Astrocyte of the spinal cord (primary cell): ENCODE measurements around the gene TBCD.

Experiments
- DNase-seq: peaks from one replicate; pipeline ENCODE4 v3.0.0; 2011; ENCODE audit warnings: low read depth, low spot score
- H3K4me3 ChIP-seq: 2 replicates; pipeline ENCODE4 v1.5.1; 2011; ENCODE audit warnings: low read depth, mild to moderate bottlenecking, low read length, moderate library complexity
- CTCF ChIP-seq: IDR thresholded peaks from 2 replicates; pipeline ENCODE4 v1.5.1; 2012; ENCODE audit warnings: low read depth, mild to moderate bottlenecking, low read length, inconsistent platforms
- in situ Hi-C: cut with HindIII; loops from 2 replicates; pipeline ENCODE4 v1.10.0; 2017; ENCODE audit warnings: low sequenced_read_pairs

The TBCD gene

GRCh38 chr17:82972836-82973372, 221.0 kb downstream of the TBCD start:
- no peak for DNase-seq
- no peak for TF ChIP-seq CTCF
- no peak overlapping the region for H3K4me3 ChIP-seq
- in situ Hi-C loops = no loop called here

DNA sequence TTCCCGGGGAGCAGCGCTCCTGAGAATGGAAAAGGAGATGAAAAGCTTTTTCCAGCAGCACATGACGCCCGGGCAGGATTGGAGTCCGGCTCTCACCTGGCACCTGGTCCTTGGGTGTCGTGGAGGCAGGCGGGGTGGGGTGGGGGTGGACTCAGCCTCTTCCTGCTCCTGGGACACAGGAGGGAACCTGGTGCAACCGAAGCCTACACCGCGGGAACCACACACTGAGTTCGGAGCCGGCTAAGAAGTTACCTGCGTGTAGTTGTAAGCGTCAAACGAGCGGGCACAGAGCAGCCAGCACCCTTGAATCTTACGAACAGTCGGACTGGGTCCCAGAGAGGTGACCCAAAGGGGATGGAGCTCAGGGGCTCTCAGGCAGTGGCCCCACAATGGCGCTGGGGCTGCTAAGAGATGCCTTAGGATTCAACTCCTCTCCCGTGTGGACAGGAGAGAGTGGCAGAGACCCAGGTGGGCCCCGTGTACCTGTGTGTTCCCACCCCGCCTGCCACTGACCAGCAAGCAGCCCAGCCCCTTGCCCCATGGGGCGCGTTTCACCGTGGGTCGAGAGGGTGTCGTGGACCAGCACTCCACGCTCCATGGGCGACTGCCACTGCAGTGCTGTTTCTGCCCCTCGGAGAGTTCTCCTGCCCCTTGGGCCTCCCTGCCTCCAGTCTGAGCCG, 221.7 kb downstream of the TBCD start:
- TF ChIP-seq CTCF = no peak
- DNase-seq = no peak
- H3K4me3 ChIP-seq = no peak overlapping the region
- in situ Hi-C loops = no loop called here

GRCh38 chr17:82974136-82974952, 222.5 kb downstream of the TBCD start:
- DNase-seq = peak; percentile 11
- TF ChIP-seq CTCF = no peak
- in situ Hi-C loops = no loop called here
- no peak overlapping the region for H3K4me3 ChIP-seq

GRCh38 chr17:82976982-82977488, 225.2 kb downstream of the TBCD start:
- in situ Hi-C loops = no loop called here
- no peak for TF ChIP-seq CTCF
- no peak for DNase-seq
- no peak overlapping the region for H3K4me3 ChIP-seq

DNA sequence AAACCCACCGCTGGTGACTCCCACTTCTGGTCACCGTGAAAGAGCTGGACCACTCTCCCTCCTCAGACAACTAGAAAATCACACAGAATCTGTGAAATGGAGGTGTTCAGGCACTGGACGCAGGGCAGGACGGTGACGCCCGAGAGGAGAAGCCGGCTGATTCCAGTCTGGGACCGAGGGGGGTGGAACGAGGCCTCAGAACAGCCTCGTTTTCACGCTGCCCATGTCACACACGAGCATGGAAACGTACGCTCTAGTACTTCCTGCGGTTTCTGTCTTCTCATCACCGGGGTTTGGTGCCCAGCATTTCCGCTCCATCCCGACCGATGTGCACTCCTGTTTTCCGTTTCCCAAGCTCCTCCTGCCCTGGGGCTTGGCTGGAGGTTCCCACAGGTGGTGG, 225.7 kb downstream of the TBCD start:
- no peak for TF ChIP-seq CTCF
- no peak overlapping the region for H3K4me3 ChIP-seq
- in situ Hi-C loops = no loop called here
- DNase-seq = no peak

GRCh38 chr17:82978765-82979349, 227.0 kb downstream of the TBCD start:
- H3K4me3 ChIP-seq = no peak overlapping the region
- no peak for DNase-seq
- no peak for TF ChIP-seq CTCF
- in situ Hi-C loops = no loop called here
